ENCODE results near the gene KLHDC3. TPM values are rescaled to one million over a fixed set of nuclear protein-coding genes. Genes with fewer than 3 reads are reported as not detected.

KLHDC3 gene
- total and polyA plus RNA-seq, 2 donors (not counting 3 experiments of a cell fraction or from before 2014, with no cell fraction given), result 84.8 to 120 TPM

- TF ChIP-seq GATA2 (IDR thresholded peaks at IDR 0.05; ENCODE audit: insufficient read depth, insufficient read length, low read depth, low read length) (no peak), POLR2A (IDR thresholded peaks at IDR 0.05; ENCODE audit: low read depth, low read length) (no peak), MAX (IDR thresholded peaks at IDR 0.05; ENCODE audit: insufficient read depth, insufficient read length) (no peak), FOS (IDR thresholded peaks at IDR 0.05; ENCODE audit: borderline replicate concordance, insufficient read depth, low read length) (no peak), JUN (IDR thresholded peaks at IDR 0.05; ENCODE audit: borderline replicate concordance, insufficient read depth, insufficient read length, low read depth) (no peak)
- no peaks in the 10 kb centered on the region for H3K79me2 ChIP-seq (ENCODE audit: control insufficient read depth, insufficient read depth, low read length)
- BruUV-seq (replicated peaks), result no TSS peak
- no peak overlapping the region for H3K4me3 ChIP-seq (replicated peaks in 1 of 3; ENCODE audit: insufficient read depth in 1 of 3, low read depth in 1 of 3, low read length in 3 of 3)
- no peak for DNase-seq (ENCODE audit: low read depth, low spot score)
- no peak overlapping the region for H2AFZ ChIP-seq (ENCODE audit: low read depth, low read length)
- no peak overlapping the region for H3K9ac ChIP-seq (replicated peaks; ENCODE audit: extremely low read depth, insufficient read depth, low read length)
- intact Hi-C loops (cut with micrococcal nuclease), result no loop called here
- no peaks in the 10 kb centered on the region for H3K27me3 ChIP-seq (ENCODE audit: control insufficient read depth in 2 of 2, insufficient read depth in 2 of 2, low read length in 2 of 2)
- POLR2A ChIA-PET, result no interaction called here
- H3K4me2 ChIP-seq (ENCODE audit: insufficient read depth, low read length), result no peak overlapping the region
- CTCF ChIA-PET, result interaction anchor here (2.9 kb wide), 1 partner anchor 110 kb away, joined by 8 read pairs; no protein-coding TSS in a partner anchor
- H4K20me1 ChIP-seq (replicated peaks; ENCODE audit: control insufficient read depth, extremely low read depth, insufficient read depth, low read length), result no peaks in the 10 kb centered on the region
- no peaks in the 10 kb centered on the region for H3K9me1 ChIP-seq (replicated peaks; ENCODE audit: control insufficient read depth, extremely low read depth, insufficient read depth, low read length)
- H3K27ac ChIP-seq (ENCODE audit: insufficient read depth, low read depth, low read length), result no peak overlapping the region
- dilution Hi-C loops (cut with MboI; ENCODE audit: extremely low pct_ligation_motif_present, low sequenced_read_pairs), result no loop called here
- H3K4me1 ChIP-seq (ENCODE audit: control insufficient read depth, extremely low read depth, insufficient read depth, low read length), result no peaks in the 10 kb centered on the region
- H3K9me3 ChIP-seq (replicated peaks; ENCODE audit: control insufficient read depth, insufficient read depth, low read length), result no peaks in the 10 kb centered on the region
- peaks cover 6 to 38% of the 10 kb centered on the region in 2 experiments for H3K36me3 ChIP-seq (ENCODE audit: control insufficient read depth in 2 of 2, extremely low read depth in 1 of 2, insufficient read depth in 2 of 2, low read length in 2 of 2)
- no peak for FAIRE-seq
Measured at GRCh38 chr6:43034190-43034525, 20.1 kb downstream of the KLHDC3 start.

- ChIA-PET POLR2A (no interaction called here), CTCF (interaction anchor here (1.1 to 2.9 kb wide), 2 partner anchors 16 to 108 kb away, joined by 3 to 8 read pairs; no protein-coding TSS in a partner anchor)
- Histone ChIP-seq H3K9me1 (replicated peaks; ENCODE audit: control insufficient read depth, extremely low read depth, insufficient read depth, low read length) (no peaks in the 10 kb centered on the region), H3K9me3 (replicated peaks; ENCODE audit: control insufficient read depth, insufficient read depth, low read length) (no peaks in the 10 kb centered on the region), H2AFZ (ENCODE audit: low read depth, low read length) (no peak overlapping the region), H3K4me1 (ENCODE audit: control insufficient read depth, extremely low read depth, insufficient read depth, low read length) (no peaks in the 10 kb centered on the region), H3K79me2 (ENCODE audit: control insufficient read depth, insufficient read depth, low read length) (no peaks in the 10 kb centered on the region), H3K36me3 (ENCODE audit: control insufficient read depth in 2 of 2, extremely low read depth in 1 of 2, insufficient read depth in 2 of 2, low read length in 2 of 2) (peaks cover 5 to 40% of the 10 kb centered on the region in 2 experiments), H4K20me1 (replicated peaks; ENCODE audit: control insufficient read depth, extremely low read depth, insufficient read depth, low read length) (no peaks in the 10 kb centered on the region), H3K4me2 (ENCODE audit: insufficient read depth, low read length) (no peak overlapping the region), H3K27me3 (ENCODE audit: control insufficient read depth in 2 of 2, insufficient read depth in 2 of 2, low read length in 2 of 2) (no peaks in the 10 kb centered on the region), H3K27ac (ENCODE audit: insufficient read depth, low read depth, low read length) (no peak overlapping the region), H3K4me3 (replicated peaks in 1 of 3; ENCODE audit: insufficient read depth in 1 of 3, low read depth in 1 of 3, low read length in 3 of 3) (no peak overlapping the region), H3K9ac (replicated peaks; ENCODE audit: extremely low read depth, insufficient read depth, low read length) (no peak overlapping the region)
- dilution Hi-C loops (cut with MboI; ENCODE audit: extremely low pct_ligation_motif_present, low sequenced_read_pairs), result no loop called here
- DNase-seq (ENCODE audit: low read depth, low spot score) (no peak), FAIRE-seq (no peak)
- no TSS peak for BruUV-seq (replicated peaks)
- intact Hi-C loops (cut with micrococcal nuclease), result no loop called here
- TF ChIP-seq CTCF (IDR thresholded peaks at IDR 0.05; ENCODE audit: extremely low read depth in 1 of 2, insufficient read depth in 1 of 2, low read depth in 1 of 2, low read length in 2 of 2) (no peak), JUN (IDR thresholded peaks at IDR 0.05; ENCODE audit: borderline replicate concordance, insufficient read depth, insufficient read length, low read depth) (no peak), MAX (IDR thresholded peaks at IDR 0.05; ENCODE audit: insufficient read depth, insufficient read length) (no peak), GATA2 (IDR thresholded peaks at IDR 0.05; ENCODE audit: insufficient read depth, insufficient read length, low read depth, low read length) (no peak), POLR2A (IDR thresholded peaks at IDR 0.05; ENCODE audit: low read depth, low read length) (no peak), POLR2AphosphoS5 (IDR thresholded peaks at IDR 0.05; ENCODE audit: insufficient read depth, low read depth, low read length) (no peak), MYC (IDR thresholded peaks at IDR 0.05; ENCODE audit: low read depth, low read length) (no peak), FOS (IDR thresholded peaks at IDR 0.05; ENCODE audit: borderline replicate concordance, insufficient read depth, low read length) (no peak), EZH2 (IDR thresholded peaks at IDR 0.05; ENCODE audit: borderline replicate concordance, low read depth, low read length, severe bottlenecking) (no peak)
Measured at GRCh38 chr6:43035495-43036194, 21.6 kb downstream of the KLHDC3 start.
